ENCODE results near the gene ERAP2.
"Not testable (repeated sequence)": the region's sequence is repeated elsewhere in the genome, so short reads cannot be mapped to it uniquely, and the experiment has no call there.

Gene ERAP2

DNA sequence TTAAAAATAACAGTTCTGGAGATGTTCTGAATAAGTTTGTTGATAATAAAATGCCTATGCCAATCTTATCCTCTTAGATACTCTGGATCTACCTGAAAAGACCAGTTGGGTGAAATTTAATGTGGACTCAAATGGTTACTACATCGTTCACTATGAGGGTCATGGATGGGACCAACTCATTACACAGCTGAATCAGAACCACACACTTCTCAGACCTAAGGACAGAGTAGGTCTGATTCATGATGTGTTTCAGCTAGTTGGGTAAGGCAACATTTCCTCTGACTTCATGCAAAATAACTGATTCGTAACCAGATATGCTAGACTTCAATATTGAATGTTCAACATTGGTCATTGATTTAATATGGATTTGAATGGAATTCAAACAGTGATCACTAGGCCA lies 27.0 kb downstream of the ERAP2 start:
- DNase-seq: no peak

GRCh38 chr5:96904054-96904931 lies 28.0 kb downstream of the ERAP2 start:
- no peak for DNase-seq

DNA sequence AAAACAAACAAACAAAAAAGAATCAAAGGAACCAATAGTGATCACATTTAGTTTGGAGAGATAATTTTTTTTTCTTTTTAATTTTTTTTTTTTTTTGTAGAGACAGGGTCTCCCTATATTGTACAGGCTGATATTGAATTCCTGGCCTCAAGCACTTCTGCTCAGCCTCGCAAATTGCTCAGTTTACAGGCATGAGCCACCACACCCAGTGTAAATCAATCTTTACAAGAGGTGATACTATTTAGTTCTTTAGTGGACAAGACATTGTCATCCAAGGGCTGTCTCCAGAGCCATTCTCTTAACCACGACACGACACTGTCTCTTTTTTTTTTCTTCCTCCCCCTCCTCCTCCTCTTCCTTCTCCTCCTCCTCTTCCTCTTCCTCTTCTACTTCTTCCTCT lies 29.6 kb downstream of the ERAP2 start:
- DNase-seq: no peak

DNA sequence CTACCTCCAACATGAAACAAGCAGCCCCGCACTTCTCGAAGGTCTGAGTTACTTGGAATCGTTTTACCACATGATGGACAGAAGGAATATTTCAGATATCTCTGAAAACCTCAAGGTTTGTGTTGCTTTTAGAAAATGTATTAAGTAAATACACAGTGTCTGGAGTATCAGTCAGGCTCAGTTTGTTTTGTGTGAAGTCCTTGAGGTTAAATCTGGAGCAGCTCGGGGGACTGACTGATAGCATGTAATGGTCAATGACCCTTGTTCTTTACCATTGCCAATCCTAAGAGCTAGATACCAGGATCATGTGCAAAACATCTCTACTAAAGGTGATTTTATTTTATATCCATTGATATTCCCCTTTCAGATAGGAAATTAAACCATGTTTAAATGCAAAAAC lies 32.7 kb downstream of the ERAP2 start:
- DNase-seq: no peak

DNA sequence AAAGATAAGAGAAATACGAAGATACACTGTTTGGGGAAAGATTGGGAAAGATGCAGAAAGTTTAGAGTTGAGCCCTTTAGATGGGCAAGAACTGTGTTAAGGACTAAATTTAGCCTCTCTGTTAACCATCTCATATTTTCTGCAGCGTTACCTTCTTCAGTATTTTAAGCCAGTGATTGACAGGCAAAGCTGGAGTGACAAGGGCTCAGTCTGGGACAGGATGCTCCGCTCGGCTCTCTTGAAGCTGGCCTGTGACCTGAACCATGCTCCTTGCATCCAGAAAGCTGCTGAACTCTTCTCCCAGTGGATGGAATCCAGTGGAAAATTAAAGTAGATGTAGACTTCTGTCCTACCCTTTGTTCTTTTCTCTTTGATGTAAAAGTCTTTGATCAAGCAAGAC lies 33.1 kb downstream of the ERAP2 start:
- DNase-seq: no peak

DNA sequence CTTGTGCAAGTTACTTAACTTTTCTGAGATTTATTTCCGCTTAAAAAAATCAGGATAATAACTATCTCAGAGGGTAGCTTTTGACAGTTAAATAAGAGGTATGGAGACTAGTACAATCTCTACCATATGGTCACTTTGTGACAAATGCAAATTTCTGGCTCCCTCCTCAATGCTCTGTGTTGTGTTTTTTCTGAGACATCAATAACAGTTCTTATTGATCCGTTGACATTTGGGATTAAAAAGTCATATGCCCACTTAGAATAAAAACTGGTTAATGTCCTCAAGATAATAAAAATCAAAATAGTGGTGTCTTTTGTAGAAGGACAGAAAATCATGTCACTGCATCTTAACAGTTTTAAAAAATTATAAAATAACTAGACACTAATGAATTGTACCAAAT lies 34.8 kb downstream of the ERAP2 start:
- no peak for DNase-seq

GRCh38 chr5:96913233-96913632 lies 36.9 kb downstream of the ERAP2 start:
- no peak for DNase-seq

DNA sequence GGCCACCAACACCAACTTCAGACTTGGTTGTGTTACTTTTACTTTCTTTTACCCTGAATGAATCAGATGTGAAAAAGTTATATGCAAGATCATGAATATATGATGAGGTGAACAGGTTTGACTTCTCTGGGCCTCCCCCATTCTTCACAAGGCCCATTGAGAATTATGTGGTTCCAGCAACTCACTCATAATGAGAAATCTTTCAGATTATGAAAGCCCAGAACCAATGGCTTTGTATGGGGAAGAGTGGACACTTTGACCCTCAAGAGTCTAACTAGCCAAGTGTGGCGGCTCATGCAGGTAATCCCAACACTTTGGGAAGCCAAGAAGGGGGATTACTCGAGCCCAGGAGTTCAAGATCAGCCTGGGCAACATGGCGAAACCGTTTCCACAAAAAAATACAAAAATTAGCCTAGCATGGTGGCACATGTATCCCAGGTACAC lies 43.5 kb downstream of the ERAP2 start:
- no peak for DNase-seq

- DNase-seq: no peak
Measured at GRCh38 chr5:96920744-96921355, 44.5 kb downstream of the ERAP2 start.

- no peak for DNase-seq
Measured at GRCh38 chr5:96922499-96923244, 46.4 kb downstream of the ERAP2 start.

DNA sequence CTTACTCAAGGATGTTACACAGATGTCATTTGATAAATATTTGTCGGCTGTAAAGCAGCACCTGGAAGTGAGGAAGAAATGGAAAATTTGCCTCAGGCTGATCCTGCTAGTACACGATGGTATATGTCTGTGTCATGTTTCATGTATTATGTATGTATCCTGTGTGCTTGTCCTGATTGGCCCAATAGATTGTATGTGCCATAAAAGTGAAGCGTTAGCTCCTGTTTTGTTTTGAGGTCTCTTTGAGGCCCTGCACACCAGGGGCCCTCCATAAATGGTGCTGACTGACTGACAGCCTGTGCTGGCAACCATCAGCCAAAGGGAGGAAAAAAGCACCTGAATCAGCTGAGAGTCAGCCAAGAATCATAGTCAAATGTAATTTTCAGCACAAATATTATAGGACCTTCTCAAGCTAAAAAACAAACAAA lies 47.7 kb downstream of the ERAP2 start:
- no peak for DNase-seq

DNA sequence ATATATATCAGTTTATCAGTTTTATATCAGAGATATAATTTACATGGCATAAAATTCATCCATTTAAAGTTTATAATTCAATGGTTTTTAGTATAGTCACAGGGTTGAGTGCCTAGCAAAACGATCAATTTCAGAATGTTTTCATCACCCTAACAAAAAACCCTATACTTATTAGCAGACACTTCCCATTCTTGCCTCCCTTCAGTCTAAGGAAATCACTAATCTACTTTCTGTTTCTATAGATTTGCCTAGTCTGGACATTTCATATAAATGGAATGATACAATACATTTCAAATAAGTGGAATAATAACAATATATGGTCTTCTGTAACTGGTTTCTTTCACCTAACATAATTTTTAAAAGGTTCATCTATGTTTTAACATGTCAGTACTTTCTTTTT lies 50.0 kb downstream of the ERAP2 start:
- no peak for DNase-seq

DNA sequence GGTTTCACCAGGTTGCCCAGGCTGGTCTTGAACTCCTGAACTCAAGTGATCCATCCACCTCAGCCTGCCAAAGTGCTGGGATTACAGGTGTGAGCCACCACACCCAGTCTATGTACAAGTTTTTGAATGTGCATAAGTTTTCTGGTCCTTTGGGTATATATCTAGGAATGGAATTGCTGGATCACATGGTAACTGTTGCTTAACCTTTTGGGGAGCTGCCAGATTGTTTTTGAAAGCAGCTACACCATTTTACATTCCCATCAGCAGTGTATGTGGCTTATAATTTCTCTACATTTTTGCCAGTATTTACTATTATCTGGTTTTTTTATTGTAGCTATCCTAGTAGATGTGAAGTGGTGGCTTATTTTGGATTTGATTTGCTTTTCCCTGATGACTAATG lies 50.7 kb downstream of the ERAP2 start:
- DNase-seq: no peak

GRCh38 chr5:96928931-96929708 lies 52.8 kb downstream of the ERAP2 start:
- DNase-seq: peak; percentile 33

- DNase-seq: peak; percentile 88
Measured at GRCh38 chr5:96930058-96930457, 53.8 kb downstream of the ERAP2 start.

- DNase-seq: no peak
Measured at GRCh38 chr5:96930589-96930988, 54.3 kb downstream of the ERAP2 start.

- not testable (repeated sequence) for DNase-seq
Measured at GRCh38 chr5:96931037-96931436, 54.7 kb downstream of the ERAP2 start.

DNA sequence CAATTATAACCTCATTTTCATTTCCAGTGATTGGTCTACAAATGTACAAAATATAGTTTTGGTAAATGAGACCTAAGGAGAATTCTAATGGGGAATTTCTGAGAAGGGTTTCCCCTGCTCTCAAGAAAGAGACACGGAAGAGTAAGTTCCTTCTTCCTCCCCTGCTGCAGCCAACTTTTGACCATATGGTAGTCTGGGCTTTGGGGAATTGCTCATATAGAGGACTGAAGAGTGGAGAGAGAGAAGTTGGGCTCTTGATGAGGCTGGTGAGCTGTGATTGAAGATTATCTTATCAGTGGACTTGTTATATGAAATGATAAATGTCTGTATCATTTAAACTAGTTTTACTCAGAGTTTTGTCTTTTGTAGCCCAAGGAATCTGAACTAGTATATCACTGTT lies 55.3 kb downstream of the ERAP2 start:
- peak; percentile 38 for DNase-seq

DNA sequence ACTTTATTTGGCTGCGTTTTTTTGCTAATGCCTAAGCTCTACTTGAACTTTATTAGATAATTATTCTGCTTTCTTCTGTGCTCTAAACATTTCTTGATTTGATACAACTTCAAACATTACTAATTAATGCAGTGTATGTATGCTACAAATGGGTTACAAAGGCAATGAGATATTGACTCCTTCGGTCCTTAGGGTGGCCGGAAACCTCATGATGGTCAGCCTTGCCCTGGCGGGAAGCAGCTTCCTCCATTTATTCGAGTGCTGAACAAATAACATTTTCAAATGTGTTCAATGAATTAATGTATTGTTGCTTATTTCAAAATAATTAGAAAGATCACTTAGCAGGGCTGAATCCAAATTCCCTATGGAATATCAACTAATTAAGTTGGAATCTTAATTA lies 55.7 kb downstream of the ERAP2 start:
- DNase-seq: no peak

DNA sequence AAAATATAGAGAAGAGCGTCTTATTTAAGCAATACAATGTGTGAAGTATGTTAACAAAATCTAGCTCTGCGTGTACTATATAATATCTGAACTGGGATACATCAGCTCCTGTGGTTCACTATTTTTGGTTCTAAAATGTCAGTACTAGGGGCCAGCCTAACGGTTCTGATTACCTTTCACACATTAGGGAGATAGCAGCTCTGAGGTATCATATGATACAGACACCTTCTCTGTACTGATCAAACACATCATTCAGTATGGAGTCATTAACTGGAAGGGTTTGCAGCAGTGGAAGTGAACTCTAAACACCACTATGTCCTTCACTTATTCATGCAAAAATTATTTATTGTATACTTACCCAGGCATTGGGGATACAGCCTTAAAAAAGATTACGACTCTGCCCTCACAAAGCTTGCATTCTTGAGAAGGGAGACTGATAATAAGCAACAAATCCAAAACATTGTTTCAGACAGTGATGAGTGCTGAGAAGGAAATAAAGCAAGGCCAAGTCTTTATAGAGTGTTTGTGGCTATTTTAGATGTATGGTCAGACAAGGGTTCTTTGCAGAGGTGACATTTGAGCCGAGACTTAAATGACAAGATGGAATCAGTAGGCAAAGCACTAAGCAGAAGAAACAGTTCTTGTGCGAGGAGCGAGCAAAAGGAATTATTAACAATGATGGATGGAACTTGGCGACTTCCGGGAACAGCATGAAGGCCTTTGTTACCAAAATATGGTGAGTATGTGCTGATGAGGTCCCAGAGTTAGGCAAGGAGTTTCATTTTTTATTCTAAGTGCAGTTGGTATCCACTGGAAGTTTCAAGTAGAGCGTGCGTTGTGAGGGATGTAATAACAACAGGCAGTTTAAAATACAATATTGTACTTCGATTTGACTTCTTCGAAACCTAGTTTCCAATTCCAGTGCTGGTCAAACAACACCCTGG lies 57.7 kb downstream of the ERAP2 start:
- DNase-seq: peak; percentile 63

GRCh38 chr5:96934708-96935558 lies 58.6 kb downstream of the ERAP2 start:
- DNase-seq: peak; percentile 95
